GM18870 (cell line): ENCODE measurements around the gene TLN1.

Source experiments
- ATAC-seq: cut with Tn5 transposase; IDR thresholded peaks from one replicate; pipeline ENCODE4 v1.9.1; 2021; ENCODE audit warnings: moderate library complexity; ENCODE audit not compliant: unreplicated experiment

The TLN1 gene

GRCh38 chr9:35732185-35732799, at the start of gene TLN1, which contains the start of gene CREB3:
Gene TLN1, minus strand, starts transcription at chr9:35732195. Its CDS starts 6,501 bp downstream, at chr9:35725694.
Gene CREB3, plus strand, starts transcription at chr9:35732666. Its CDS starts 107 bp downstream, at chr9:35732773.
- ATAC-seq = peak; percentile 79

DNA sequence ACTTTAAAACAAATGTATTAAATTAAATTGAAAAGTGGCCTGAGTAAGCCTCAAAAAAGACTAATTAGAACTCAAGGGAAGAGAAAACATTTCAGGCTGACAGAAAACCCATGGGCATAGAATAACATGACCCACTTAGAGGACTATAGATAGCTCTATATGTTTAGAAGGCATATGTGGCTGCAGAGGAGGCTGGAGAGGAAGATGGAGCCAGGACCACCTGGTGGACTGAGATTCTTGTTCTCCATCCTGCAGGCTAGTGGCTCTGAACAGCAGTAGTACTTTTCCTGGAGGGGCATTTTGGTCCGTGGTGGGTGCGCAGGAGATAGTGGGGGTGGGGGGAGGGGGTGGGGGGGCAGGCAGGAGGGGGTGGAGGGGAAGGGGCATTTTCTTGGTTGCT, 49.1 kb upstream of the TLN1 start:
- ATAC-seq = no peak

DNA sequence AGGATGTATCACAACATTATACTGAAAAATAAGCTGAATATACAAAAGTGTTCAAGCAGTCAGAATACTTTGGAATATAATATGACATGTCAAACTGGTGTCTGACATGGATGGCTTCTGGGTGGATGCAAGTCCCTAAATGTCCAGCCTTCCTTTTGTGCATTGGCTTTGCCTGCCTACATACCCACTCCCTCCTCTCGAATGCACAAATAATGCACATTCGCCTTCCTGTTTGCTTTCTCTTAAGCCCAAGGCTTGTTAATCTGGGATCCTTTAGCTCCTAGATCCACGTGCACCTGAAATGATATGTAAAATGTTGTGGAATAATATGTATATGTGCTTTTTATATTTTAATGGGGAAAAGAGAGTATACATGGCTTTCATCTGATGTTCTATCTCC, 46.5 kb upstream of the TLN1 start:
- no peak for ATAC-seq

DNA sequence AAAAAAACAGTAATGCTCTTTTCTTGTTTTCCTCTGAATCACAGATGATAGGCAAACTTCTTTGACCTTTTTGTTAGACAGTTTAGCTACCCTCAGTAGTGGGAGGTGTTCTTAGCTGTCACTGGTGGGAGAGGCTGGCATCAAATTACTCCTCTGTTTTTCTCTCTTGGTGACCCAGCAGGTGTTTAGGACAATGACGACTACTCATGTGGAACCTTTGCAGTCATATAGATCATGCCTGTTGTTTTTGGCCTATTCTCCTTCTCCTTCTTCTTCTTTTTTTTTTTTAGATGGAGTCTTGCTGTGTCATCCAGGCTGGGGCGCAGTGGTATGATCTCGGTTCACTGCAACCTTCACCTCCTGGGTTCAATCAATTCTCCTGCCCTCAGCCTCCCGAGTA, 44.0 kb upstream of the TLN1 start:
- ATAC-seq = no peak

GRCh38 chr9:35774907-35775635, 43.1 kb upstream of the TLN1 start:
- no peak for ATAC-seq

DNA sequence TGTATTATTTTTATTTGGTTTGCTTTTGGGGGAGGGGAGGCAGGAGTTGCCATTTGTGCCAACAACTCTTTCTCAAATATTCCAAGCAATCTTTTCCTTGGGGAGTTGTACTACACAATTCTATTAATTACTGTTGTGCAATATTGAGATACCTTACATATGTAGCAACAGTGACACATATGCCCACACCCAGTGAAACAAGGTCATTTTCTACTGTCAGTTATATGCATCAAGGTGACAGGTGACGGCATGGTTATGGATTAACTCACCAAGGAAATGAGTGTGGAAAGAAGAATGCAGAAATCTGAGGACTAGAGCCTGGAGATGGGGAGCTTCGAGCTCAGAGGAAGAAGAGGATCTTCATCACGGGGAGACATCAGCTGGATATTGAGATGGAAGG, 39.9 kb upstream of the TLN1 start:
- no peak for ATAC-seq

DNA sequence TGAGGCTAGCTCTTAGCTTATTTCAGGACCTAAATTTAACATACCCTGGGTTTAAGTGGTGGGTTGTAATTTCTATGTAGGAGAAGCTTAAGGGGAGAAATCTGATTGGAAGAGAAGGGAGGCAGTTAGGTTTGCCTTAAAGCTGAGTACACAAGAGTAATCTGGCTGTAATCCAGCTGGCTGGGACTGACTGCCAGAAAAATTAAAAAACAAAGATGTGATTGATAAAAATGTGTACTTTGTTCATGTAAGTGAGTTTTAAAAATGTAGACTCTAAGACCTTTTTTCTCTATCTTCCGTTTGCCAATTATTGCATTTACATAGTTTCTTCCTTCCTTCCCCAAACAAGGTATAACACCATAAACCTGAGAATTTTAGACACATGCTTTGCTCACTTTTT, 39.5 kb upstream of the TLN1 start:
- ATAC-seq = no peak

GRCh38 chr9:35771075-35771433, 39.1 kb upstream of the TLN1 start:
- no peak for ATAC-seq

GRCh38 chr9:35769763-35770162, 37.8 kb upstream of the TLN1 start:
- ATAC-seq = no peak

GRCh38 chr9:35767458-35767857, 35.5 kb upstream of the TLN1 start:
- no peak for ATAC-seq

DNA sequence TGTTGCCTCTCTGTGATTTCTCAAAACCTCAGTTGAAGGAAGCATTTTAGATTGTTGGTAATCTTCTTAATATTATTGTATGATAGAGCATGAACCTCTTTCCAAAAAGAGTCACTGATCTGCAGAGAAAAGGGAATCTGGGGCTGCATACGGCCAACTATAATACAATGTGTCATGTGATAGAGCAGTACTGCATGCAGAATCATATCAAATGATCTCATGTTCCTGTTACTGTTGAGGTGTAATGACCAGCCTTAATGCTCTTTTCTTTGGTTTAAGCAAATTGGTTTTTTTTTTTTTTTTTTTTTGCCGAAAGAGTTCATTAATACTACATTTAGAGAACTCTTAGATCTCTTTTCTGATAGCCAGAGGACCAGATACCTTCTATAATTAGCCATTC, 35.0 kb upstream of the TLN1 start:
- no peak for ATAC-seq

DNA sequence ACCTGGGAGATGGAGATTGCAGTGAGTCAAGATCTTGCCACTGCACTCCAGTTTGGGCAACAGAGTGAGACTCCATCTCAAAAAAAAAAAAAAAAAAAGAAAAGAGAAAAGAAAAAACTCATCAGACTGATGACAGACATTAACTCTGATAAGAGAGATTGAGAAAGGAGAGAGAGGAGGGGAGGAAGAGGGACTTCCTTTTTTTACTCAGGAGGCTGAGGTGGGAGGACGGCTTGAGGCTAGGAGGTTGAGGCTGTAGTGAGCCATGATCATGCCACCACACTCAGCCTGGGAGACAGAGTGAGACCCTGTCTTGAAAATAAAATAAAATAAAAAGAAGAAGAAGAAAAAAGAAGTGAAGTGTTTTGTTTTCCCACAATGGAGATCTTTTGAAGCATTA, 31.8 kb upstream of the TLN1 start:
- ATAC-seq = no peak

DNA sequence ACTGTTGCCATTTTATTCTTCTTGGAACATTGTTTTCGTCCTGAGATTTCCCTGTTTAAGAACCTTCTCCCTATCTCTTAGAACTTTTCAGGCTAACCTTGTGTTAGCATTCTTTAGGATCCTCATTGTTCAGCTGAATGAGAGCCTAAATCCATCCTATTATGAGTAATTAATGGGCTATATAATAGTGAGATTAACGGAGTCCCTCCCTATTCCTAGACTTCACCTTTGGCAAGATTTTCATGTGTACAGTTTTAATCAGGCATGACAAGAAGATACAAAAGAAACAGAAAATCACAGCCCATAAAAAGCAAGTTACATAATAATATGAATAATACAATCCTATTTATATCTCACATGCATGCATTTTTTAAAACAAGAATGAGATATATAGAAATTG, 31.2 kb upstream of the TLN1 start:
- no peak for ATAC-seq

- no peak for ATAC-seq
These were observed 28.7 kb upstream of the TLN1 start for GRCh38 chr9:35760651-35761050.

- ATAC-seq = no peak
These were observed 27.8 kb upstream of the TLN1 start for GRCh38 chr9:35759795-35760194.

GRCh38 chr9:35758475-35759050, 26.6 kb upstream of the TLN1 start:
- no peak for ATAC-seq

DNA sequence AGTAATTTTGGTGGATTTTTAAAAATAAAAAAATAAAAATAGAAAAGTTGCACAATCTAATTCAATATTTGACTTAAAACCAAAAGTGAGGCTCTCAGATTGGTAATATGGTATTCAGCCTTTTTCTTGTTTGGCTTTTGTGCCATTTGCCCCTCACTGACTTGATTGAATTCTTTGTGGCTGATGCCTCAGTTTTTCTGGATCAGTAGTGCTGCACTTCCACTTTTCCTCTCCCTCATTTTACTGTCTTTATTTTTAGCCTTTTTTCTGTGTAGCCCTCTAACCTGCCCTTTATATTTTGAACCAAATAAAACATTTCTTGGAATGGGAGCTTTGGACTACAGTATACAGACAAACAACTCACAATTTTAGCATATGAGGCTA, 25.9 kb upstream of the TLN1 start:
- ATAC-seq = no peak

- no peak for ATAC-seq
These were observed 25.4 kb upstream of the TLN1 start for GRCh38 chr9:35757226-35757891.

- ATAC-seq = no peak
These were observed 24.6 kb upstream of the TLN1 start for GRCh38 chr9:35756275-35757225.

DNA sequence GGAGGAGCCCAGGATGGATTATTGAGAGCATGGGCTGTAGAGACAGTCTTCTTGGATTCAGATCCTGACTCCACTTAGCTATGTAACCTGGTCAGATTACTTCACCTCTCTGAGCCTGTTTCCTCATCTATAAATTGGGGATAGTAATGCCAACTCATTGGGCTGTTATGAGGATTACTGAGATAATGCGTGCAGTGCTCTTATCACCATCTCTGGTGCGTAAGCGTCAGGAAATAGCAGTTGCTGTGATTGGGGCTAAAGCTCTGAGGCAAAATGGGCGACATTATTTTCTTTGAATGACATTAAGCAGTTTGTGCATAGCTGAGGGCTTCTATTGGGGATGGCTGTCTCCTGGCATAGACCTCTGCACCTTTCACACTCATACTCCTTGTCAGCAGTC, 23.1 kb upstream of the TLN1 start:
- no peak for ATAC-seq

DNA sequence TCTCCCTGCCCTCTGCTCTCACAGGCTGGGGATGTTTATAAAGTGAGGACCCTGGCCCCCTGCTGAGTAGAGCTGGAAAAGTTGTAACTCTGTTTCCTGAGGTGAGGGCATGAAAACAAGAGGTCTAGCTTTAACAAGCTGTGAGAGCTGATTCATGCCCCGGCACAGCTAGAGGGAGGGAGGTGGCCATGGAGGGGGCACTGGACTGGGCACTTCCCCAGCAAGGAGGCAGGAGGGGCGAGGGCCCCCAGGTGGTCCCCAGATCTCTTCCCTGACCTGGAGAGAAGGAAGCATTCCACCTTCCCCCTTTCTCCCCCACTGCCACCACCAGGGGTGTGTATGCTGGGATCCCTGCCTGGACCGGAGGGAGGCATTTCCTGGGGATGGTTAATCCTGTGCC, 22.3 kb upstream of the TLN1 start, which contains the start of gene MSMP:
Gene MSMP, minus strand, starts transcription at position 13 of the 400 bp plus-strand sequence. CDS start 147 bp downstream, outside the sequence.
- no peak for ATAC-seq
